ENCODE measurements around the gene CEP19.

The CEP19 gene

DNA sequence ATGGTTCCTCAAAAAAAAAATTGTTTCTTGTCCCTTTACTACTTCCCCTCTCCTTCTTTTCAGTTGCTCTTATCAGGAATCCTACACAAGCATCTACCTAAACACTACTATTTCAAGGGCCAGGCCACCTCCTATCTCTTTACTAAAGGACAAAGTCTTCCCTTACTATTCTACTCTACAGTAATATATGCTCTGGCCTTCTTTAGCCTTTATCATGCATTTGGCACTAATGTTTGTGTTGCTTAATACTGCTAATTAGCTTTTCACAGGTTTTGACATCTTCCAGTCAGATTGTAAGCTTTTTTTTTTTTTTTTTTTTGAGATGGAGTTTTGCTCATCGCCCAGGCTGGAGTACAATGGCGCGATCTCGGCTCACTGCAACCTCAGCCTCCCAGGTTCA lies 5.3 kb downstream of the CEP19 start:
- H3K36me3 ChIP-seq (ENCODE audit: insufficient read depth, low read depth, low read length) = no peaks in the 10 kb centered on the region
- H3K9ac ChIP-seq (ENCODE audit: low read depth, low read length) = no peak overlapping the region
- peaks cover 11% of the 10 kb centered on the region for H3K27me3 ChIP-seq (ENCODE audit: insufficient read depth, low read length)
- H3K4me3 ChIP-seq (ENCODE audit: low read length) = no peak overlapping the region
- no peaks in the 10 kb centered on the region for H3K4me1 ChIP-seq (ENCODE audit: insufficient read depth, low read length)
- H3K27ac ChIP-seq (ENCODE audit: low read length) = no peak overlapping the region
- H3K9me3 ChIP-seq (ENCODE audit: insufficient read depth, low read depth, low read length) = no peaks in the 10 kb centered on the region

DNA sequence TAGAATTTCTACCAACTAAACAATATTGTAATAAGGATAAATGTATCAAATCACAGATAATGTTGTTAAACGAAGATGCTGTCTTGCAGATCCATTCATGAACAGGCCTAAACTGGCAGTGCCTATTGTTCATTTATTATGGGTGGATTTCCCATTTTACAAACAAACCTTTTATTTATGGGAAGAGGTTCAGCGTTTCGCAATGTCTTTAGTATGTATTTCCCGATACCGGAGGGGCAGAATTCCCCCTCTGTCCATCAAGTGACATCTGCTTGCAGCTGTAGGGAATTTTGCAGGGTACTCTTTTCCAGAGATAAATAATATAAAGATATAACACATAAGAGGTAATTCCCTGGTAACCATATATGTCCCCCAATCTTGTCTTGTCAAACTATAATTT lies 5.7 kb downstream of the CEP19 start:
- Histone ChIP-seq H3K4me1 (ENCODE audit: insufficient read depth, low read length) (no peaks in the 10 kb centered on the region), H3K27me3 (ENCODE audit: insufficient read depth, low read length) (peaks cover 7% of the 10 kb centered on the region), H3K9ac (ENCODE audit: low read depth, low read length) (no peak overlapping the region), H3K27ac (ENCODE audit: low read length) (no peak overlapping the region), H3K9me3 (ENCODE audit: insufficient read depth, low read depth, low read length) (no peaks in the 10 kb centered on the region), H3K36me3 (ENCODE audit: insufficient read depth, low read depth, low read length) (no peaks in the 10 kb centered on the region), H3K4me3 (ENCODE audit: low read length) (no peak overlapping the region)

DNA sequence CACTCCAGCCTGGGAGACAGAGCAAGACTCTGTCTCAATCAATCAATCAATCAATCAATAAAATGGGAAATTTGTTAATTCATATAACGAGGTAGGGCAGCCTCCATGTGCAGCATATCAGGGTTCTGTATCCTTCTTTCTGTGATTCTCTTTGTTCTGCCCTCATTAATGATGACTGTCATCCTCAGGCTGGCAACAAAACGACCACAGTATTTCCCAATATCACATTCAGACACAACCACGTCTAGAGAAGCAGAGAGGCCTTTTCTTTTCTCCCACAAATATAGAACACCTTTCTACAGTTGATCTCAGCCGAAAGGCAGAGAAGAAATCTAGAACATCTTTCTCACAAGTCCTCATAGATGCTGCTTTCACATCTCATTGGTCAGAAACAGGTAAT lies 11.2 kb downstream of the CEP19 start:
- Histone ChIP-seq H3K4me3 (ENCODE audit: low read length) (no peak overlapping the region), H3K36me3 (ENCODE audit: insufficient read depth, low read depth, low read length) (no peaks in the 10 kb centered on the region), H3K27ac (ENCODE audit: low read length) (no peak overlapping the region), H3K9me3 (ENCODE audit: insufficient read depth, low read depth, low read length) (no peaks in the 10 kb centered on the region), H3K27me3 (ENCODE audit: insufficient read depth, low read length) (no peaks in the 10 kb centered on the region), H3K9ac (ENCODE audit: low read depth, low read length) (no peak overlapping the region), H3K4me1 (ENCODE audit: insufficient read depth, low read length) (no peaks in the 10 kb centered on the region)

- no peak overlapping the region for H3K9ac ChIP-seq (ENCODE audit: low read depth, low read length)
- no peaks in the 10 kb centered on the region for H3K4me1 ChIP-seq (ENCODE audit: insufficient read depth, low read length)
- H3K9me3 ChIP-seq (ENCODE audit: insufficient read depth, low read depth, low read length) = no peaks in the 10 kb centered on the region
- no peaks in the 10 kb centered on the region for H3K27me3 ChIP-seq (ENCODE audit: insufficient read depth, low read length)
- no peak overlapping the region for H3K4me3 ChIP-seq (ENCODE audit: low read length)
- H3K36me3 ChIP-seq (ENCODE audit: insufficient read depth, low read depth, low read length) = no peaks in the 10 kb centered on the region
- H3K27ac ChIP-seq (ENCODE audit: low read length) = no peak overlapping the region
These were observed 12.3 kb downstream of the CEP19 start for GRCh38 chr3:196699749-196700148.

DNA sequence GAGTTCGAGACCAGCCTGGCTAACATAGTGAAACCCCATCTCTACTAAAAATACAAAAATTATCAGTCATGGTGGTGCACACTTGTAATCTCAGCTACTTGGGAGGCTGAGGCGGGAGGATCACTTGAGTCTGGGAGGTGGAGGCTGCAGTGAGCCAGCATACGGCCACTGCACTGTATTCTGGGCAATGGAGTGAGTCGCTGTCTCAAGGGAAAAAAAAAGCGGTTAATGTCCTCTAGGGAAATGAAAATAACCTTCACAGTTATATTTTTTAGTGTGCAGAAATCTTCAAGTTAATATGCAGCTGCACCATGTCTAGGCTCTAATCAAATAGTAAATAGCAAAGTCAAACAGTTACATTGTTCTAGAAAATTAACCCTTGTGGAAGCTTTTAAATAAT lies 14.8 kb downstream of the CEP19 start:
- Histone ChIP-seq H3K27me3 (ENCODE audit: insufficient read depth, low read length) (no peaks in the 10 kb centered on the region), H3K4me3 (ENCODE audit: low read length) (no peak overlapping the region), H3K36me3 (ENCODE audit: insufficient read depth, low read depth, low read length) (no peaks in the 10 kb centered on the region), H3K9ac (ENCODE audit: low read depth, low read length) (no peak overlapping the region), H3K27ac (ENCODE audit: low read length) (no peak overlapping the region), H3K9me3 (ENCODE audit: insufficient read depth, low read depth, low read length) (no peaks in the 10 kb centered on the region), H3K4me1 (ENCODE audit: insufficient read depth, low read length) (no peaks in the 10 kb centered on the region)

- H3K9ac ChIP-seq (ENCODE audit: low read depth, low read length) = no peak overlapping the region
- H3K27ac ChIP-seq (ENCODE audit: low read length) = no peak overlapping the region
- H3K9me3 ChIP-seq (ENCODE audit: insufficient read depth, low read depth, low read length) = no peaks in the 10 kb centered on the region
- no peaks in the 10 kb centered on the region for H3K27me3 ChIP-seq (ENCODE audit: insufficient read depth, low read length)
- H3K4me3 ChIP-seq (ENCODE audit: low read length) = no peak overlapping the region
- H3K36me3 ChIP-seq (ENCODE audit: insufficient read depth, low read depth, low read length) = no peaks in the 10 kb centered on the region
- no peaks in the 10 kb centered on the region for H3K4me1 ChIP-seq (ENCODE audit: insufficient read depth, low read length)
These were observed 16.2 kb downstream of the CEP19 start for GRCh38 chr3:196695849-196696226.

- no peak overlapping the region for H3K27ac ChIP-seq (ENCODE audit: low read length)
- H3K27me3 ChIP-seq (ENCODE audit: insufficient read depth, low read length) = no peaks in the 10 kb centered on the region
- no peak overlapping the region for H3K9ac ChIP-seq (ENCODE audit: low read depth, low read length)
- no peaks in the 10 kb centered on the region for H3K9me3 ChIP-seq (ENCODE audit: insufficient read depth, low read depth, low read length)
- H3K4me3 ChIP-seq (ENCODE audit: low read length) = no peak overlapping the region
- no peaks in the 10 kb centered on the region for H3K4me1 ChIP-seq (ENCODE audit: insufficient read depth, low read length)
- H3K36me3 ChIP-seq (ENCODE audit: insufficient read depth, low read depth, low read length) = no peaks in the 10 kb centered on the region
These were observed 16.9 kb downstream of the CEP19 start for GRCh38 chr3:196694941-196695848.

DNA sequence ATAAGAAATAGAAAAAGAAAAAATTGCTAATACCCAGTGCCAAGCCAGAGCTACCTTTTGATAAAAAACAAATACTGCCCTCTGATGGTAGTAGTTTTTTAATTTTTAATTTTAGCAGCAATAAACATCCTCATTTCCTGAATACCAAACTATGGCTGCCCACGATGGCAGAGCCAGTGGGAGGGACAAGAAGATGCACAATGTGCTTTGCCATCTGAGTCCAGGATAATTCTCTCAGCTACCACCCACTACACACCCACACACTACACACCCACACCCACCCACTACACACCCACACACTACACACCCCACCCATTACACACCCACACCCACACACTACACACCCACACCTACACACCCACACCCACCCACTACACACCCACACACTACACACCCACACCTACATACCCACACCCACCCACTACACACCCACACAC lies 17.8 kb downstream of the CEP19 start:
- Histone ChIP-seq H3K27me3 (ENCODE audit: insufficient read depth, low read length) (no peaks in the 10 kb centered on the region), H3K36me3 (ENCODE audit: insufficient read depth, low read depth, low read length) (no peaks in the 10 kb centered on the region), H3K27ac (ENCODE audit: low read length) (no peak overlapping the region), H3K9me3 (ENCODE audit: insufficient read depth, low read depth, low read length) (no peaks in the 10 kb centered on the region), H3K4me3 (ENCODE audit: low read length) (no peak overlapping the region), H3K4me1 (ENCODE audit: insufficient read depth, low read length) (no peaks in the 10 kb centered on the region), H3K9ac (ENCODE audit: low read depth, low read length) (no peak overlapping the region)

GRCh38 chr3:196691386-196691785 lies 20.7 kb downstream of the CEP19 start:
- Histone ChIP-seq H3K4me3 (ENCODE audit: low read length) (no peak overlapping the region), H3K4me1 (ENCODE audit: insufficient read depth, low read length) (no peaks in the 10 kb centered on the region), H3K9me3 (ENCODE audit: insufficient read depth, low read depth, low read length) (no peaks in the 10 kb centered on the region), H3K27me3 (ENCODE audit: insufficient read depth, low read length) (no peaks in the 10 kb centered on the region), H3K36me3 (ENCODE audit: insufficient read depth, low read depth, low read length) (no peaks in the 10 kb centered on the region), H3K27ac (ENCODE audit: low read length) (no peak overlapping the region), H3K9ac (ENCODE audit: low read depth, low read length) (no peak overlapping the region)

DNA sequence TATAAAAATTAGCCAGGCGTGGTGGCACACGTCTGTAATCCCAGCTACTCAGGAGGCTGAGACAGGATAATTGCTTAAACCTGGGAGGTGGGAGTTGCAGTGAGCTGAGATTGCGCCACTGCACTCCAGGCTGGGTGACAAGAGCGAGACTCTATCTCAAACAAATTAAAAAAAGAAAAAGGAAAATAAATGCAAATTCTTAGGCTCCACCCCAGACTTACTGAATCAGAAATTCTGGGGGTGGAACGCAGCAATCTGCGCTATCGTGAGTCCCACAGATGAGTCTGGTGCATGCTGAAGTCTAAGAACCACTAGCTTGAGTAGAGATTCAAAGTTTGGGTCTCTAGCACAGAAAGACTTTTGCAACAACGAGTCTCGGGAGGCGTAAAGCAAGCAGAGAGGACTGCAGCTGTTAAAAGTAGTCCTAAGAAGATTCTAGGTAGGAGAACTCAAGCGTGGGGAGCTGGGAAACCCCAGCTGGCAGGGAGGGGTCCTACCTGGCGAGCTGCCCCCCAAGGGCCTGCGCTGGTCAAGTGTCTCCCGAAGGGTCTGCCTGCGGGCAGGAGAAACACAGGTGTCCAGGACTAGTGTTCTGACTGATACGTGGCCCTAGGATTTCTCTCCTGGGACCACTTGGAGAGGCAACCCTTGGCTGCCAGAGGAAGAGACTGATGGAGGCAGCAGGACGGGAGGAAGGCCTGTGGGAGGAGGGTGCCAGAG lies 21.9 kb downstream of the CEP19 start:
- Histone ChIP-seq H3K9me3 (ENCODE audit: insufficient read depth, low read depth, low read length) (no peaks in the 10 kb centered on the region), H3K9ac (ENCODE audit: low read depth, low read length) (no peak overlapping the region), H3K4me1 (ENCODE audit: insufficient read depth, low read length) (no peaks in the 10 kb centered on the region; the same call in 1 of the 2 replicates), H3K36me3 (ENCODE audit: insufficient read depth, low read depth, low read length) (no peaks in the 10 kb centered on the region), H3K27me3 (ENCODE audit: insufficient read depth, low read length) (no peaks in the 10 kb centered on the region), H3K4me3 (ENCODE audit: low read length) (no peak overlapping the region), H3K27ac (ENCODE audit: low read length) (no peak overlapping the region)

DNA sequence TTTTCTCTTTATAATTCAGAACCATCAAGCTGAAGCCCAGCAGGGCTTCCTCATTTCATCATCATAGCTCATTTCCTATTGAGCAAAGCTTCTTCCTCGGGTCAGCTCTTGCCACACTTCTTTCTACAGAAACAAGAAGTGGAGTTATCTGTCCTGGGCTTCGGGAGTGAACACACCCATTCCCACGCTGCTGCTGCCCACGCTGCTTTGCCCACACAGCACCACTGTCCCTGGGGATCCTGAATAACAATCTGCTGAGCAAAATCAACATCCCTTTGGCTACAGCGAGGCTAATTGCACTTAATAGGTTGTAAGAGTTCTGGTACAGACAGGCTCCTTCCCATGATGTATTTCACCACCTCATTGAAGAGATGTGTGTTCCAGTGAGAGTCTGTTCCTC lies 23.7 kb downstream of the CEP19 start:
- Histone ChIP-seq H3K9ac (ENCODE audit: low read depth, low read length) (no peak overlapping the region), H3K27me3 (ENCODE audit: insufficient read depth, low read length) (no peaks in the 10 kb centered on the region), H3K4me3 (ENCODE audit: low read length) (no peak overlapping the region), H3K4me1 (ENCODE audit: insufficient read depth, low read length) (no peaks in the 10 kb centered on the region; the same call in 1 of the 2 replicates), H3K27ac (ENCODE audit: low read length) (no peak overlapping the region), H3K9me3 (ENCODE audit: insufficient read depth, low read depth, low read length) (no peaks in the 10 kb centered on the region), H3K36me3 (ENCODE audit: insufficient read depth, low read depth, low read length) (no peaks in the 10 kb centered on the region)

DNA sequence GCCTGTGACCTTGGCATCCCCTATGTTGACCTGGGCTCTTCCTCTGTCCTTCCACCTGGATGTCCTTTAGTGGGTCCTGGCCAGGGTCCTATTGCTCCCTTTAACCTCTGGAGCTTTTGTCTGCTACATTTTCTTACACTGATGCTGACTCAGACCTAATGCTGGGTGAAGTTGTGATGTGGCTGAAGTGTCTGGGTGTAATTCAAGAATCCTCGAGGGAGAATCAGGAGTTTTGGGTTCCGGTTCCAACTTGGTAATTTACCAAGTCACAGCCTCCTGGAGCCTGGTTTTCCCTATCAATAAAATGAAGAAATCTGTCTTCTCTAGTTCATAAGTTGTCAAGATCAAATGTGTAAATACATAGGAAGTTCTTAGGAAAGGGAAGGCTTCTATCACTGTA lies 25.6 kb downstream of the CEP19 start:
- Histone ChIP-seq H3K9me3 (ENCODE audit: insufficient read depth, low read depth, low read length) (no peaks in the 10 kb centered on the region), H3K27me3 (ENCODE audit: insufficient read depth, low read length) (no peaks in the 10 kb centered on the region), H3K36me3 (ENCODE audit: insufficient read depth, low read depth, low read length) (no peaks in the 10 kb centered on the region), H3K9ac (ENCODE audit: low read depth, low read length) (no peak overlapping the region), H3K27ac (ENCODE audit: low read length) (no peak overlapping the region), H3K4me3 (ENCODE audit: low read length) (no peak overlapping the region), H3K4me1 (ENCODE audit: insufficient read depth, low read length) (no peaks in the 10 kb centered on the region; the same call in 1 of the 2 replicates)
